Subcutaneous abdominal adipose tissue (tissue), 5 donors: ENCODE results near the gene LCN12.

Source experiments
- H3K27ac ChIP-seq: one replicate; pipeline ENCODE4 v1.7.0; 2013; ENCODE audit warnings: low read depth, mild to moderate bottlenecking, inconsistent platforms, low read length, moderate library complexity
- H3K27me3 ChIP-seq, 5 donors: one replicate each; pipeline ENCODE4 v1.7.0; 2013; ENCODE audit warnings: low read length in 5 of 5, inconsistent platforms in 1 of 5; ENCODE audit not compliant: control insufficient read depth in 5 of 5, insufficient read depth in 4 of 5
- H3K36me3 ChIP-seq, 5 donors: one replicate each; pipeline ENCODE4 v1.7.0; 2013; ENCODE audit warnings: low read length in 5 of 5; ENCODE audit not compliant: control insufficient read depth in 5 of 5, insufficient read depth in 5 of 5
- H3K4me1 ChIP-seq, 5 donors: one replicate each; pipeline ENCODE4 v1.7.0; 2013; ENCODE audit warnings: low read length in 5 of 5, mild to moderate bottlenecking in 3 of 5, moderate library complexity in 1 of 5; ENCODE audit not compliant: control insufficient read depth in 5 of 5, insufficient read depth in 5 of 5
- H3K4me3 ChIP-seq, 5 donors: one replicate each; pipeline ENCODE4 v1.7.0; 2013; ENCODE audit warnings: low read length in 5 of 5, low read depth in 1 of 5
- H3K9ac ChIP-seq, 5 donors: one replicate each; pipeline ENCODE4 v1.7.0; 2013; ENCODE audit warnings: low read length in 5 of 5, mild to moderate bottlenecking in 4 of 5, moderate library complexity in 3 of 5
- H3K9me3 ChIP-seq, 5 donors: one replicate each; pipeline ENCODE4 v1.7.0; 2013; ENCODE audit warnings: low read length in 5 of 5; ENCODE audit not compliant: control insufficient read depth in 5 of 5
- donor health status: healthy.
- donor health status: healthy.
- donor health status: healthy.
- donor health status: healthy.
- donor health status: healthy.

LCN12 gene

GRCh38 chr9:136926154-136926704 is 25.8 kb upstream of the LCN12 start:
- H3K9ac ChIP-seq: no peak overlapping the region
- no peak overlapping the region for H3K27ac ChIP-seq
- peaks cover 0 to 36% (median 27%) of the 10 kb centered on the region in 5 donors for H3K36me3 ChIP-seq
- H3K4me3 ChIP-seq: no peak overlapping the region
- H3K4me1 ChIP-seq: peaks cover 5 to 47% (median 14%) of the 10 kb centered on the region in 5 donors
- H3K9me3 ChIP-seq: no peaks in the 10 kb centered on the region
- H3K27me3 ChIP-seq: no peaks in the 10 kb centered on the region

GRCh38 chr9:136926749-136927148 is 25.3 kb upstream of the LCN12 start:
- Histone ChIP-seq H3K4me3 (no peak overlapping the region), H3K9ac (no peak overlapping the region), H3K27me3 (no peaks in the 10 kb centered on the region), H3K4me1 (peaks cover 5 to 47% (median 12%) of the 10 kb centered on the region in 5 donors), H3K9me3 (no peaks in the 10 kb centered on the region), H3K36me3 (peaks cover 0 to 34% (median 27%) of the 10 kb centered on the region in 5 donors), H3K27ac (no peak overlapping the region)

- Histone ChIP-seq H3K27ac (no peak overlapping the region), H3K4me3 (no peak overlapping the region), H3K4me1 (peaks cover 5 to 47% (median 12%) of the 10 kb centered on the region in 5 donors)
Observed at GRCh38 chr9:136927343-136928271, 24.5 kb upstream of the LCN12 start.

GRCh38 chr9:136928591-136928990 is 23.5 kb upstream of the LCN12 start:
- Histone ChIP-seq H3K9ac (no peak overlapping the region), H3K9me3 (no peaks in the 10 kb centered on the region), H3K27ac (no peak overlapping the region), H3K4me1 (peaks cover 5 to 46% (median 12%) of the 10 kb centered on the region in 5 donors), H3K4me3 (no peak overlapping the region), H3K27me3 (no peaks in the 10 kb centered on the region), H3K36me3 (peaks cover 0 to 31% (median 23%) of the 10 kb centered on the region in 5 donors)

More at GRCh38 chr9:136927343-136928271, 24.5 kb upstream of the LCN12 start:
- Histone ChIP-seq H3K36me3 (peaks cover 0 to 32% (median 25%) of the 10 kb centered on the region in 5 donors), H3K27me3 (no peaks in the 10 kb centered on the region), H3K9me3 (no peaks in the 10 kb centered on the region), H3K9ac (no peak overlapping the region)

- Histone ChIP-seq H3K4me3 (no peak overlapping the region), H3K4me1 (peaks cover 5 to 33% (median 9%) of the 10 kb centered on the region in 5 donors), H3K9me3 (no peaks in the 10 kb centered on the region), H3K36me3 (peaks cover 0 to 23% (median 17%) of the 10 kb centered on the region in 5 donors), H3K27me3 (no peaks in the 10 kb centered on the region), H3K27ac (no peak overlapping the region), H3K9ac (no peak overlapping the region)
Observed at GRCh38 chr9:136930014-136930413, 22.1 kb upstream of the LCN12 start.

- Histone ChIP-seq H3K36me3 (peaks cover 0 to 10% (median 6%) of the 10 kb centered on the region in 5 donors), H3K27ac (no peak overlapping the region), H3K9ac (no peak overlapping the region), H3K4me1 (peaks cover 3 to 18% (median 5%) of the 10 kb centered on the region in 5 donors), H3K4me3 (no peak overlapping the region), H3K27me3 (no peaks in the 10 kb centered on the region), H3K9me3 (no peaks in the 10 kb centered on the region)
Observed at GRCh38 chr9:136931611-136932130, 20.4 kb upstream of the LCN12 start.

GRCh38 chr9:136934277-136934676 is 17.8 kb upstream of the LCN12 start:
- H3K27me3 ChIP-seq: no peaks in the 10 kb centered on the region

GRCh38 chr9:136935651-136936050 is 16.4 kb upstream of the LCN12 start:
- Histone ChIP-seq H3K9ac (no peak overlapping the region), H3K27me3 (no peaks in the 10 kb centered on the region), H3K36me3 (peaks cover 0 to 21% (median 15%) of the 10 kb centered on the region in 5 donors), H3K27ac (no peak overlapping the region), H3K4me1 (peaks cover 3 to 37% (median 26%) of the 10 kb centered on the region in 5 donors), H3K9me3 (peaks cover 0 to 3% (median 0%) of the 10 kb centered on the region in 5 donors), H3K4me3 (no peak overlapping the region)

More at GRCh38 chr9:136934277-136934676, 17.8 kb upstream of the LCN12 start:
- H3K4me3 ChIP-seq: no peak overlapping the region
- peaks cover 0 to 3% (median 0%) of the 10 kb centered on the region in 5 donors for H3K9me3 ChIP-seq
- H3K9ac ChIP-seq: no peak overlapping the region
- peaks cover 0 to 8% (median 2%) of the 10 kb centered on the region in 5 donors for H3K36me3 ChIP-seq
- no peak overlapping the region for H3K27ac ChIP-seq
- H3K4me1 ChIP-seq: peaks cover 0 to 23% (median 13%) of the 10 kb centered on the region in 5 donors

DNA sequence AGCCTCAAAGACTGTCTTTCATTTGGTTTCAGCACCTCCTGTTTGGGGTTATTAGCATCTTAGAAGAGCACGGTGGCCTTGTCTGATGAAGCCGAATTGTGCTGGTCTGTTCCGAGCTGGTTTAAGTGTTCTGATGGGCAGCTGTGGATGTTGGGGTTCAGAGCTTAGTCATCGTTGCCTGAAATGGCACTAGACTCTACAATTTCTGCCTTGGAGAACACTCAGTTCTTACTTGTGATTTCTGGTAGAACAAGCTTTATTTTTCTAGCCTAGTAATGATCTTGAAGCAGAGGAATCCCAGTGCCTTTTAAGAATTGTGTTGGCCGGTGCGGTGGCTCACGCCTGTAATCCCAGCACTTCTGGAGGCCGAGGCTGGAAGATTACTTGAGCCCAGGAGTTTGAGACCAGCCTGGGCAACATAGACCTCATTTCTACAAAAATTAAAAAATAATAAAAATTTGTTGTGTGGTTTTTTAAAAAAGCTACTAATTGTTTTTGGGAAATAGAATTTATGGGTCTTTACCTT is 15.4 kb upstream of the LCN12 start:
- H3K9me3 ChIP-seq: peaks cover 0 to 3% (median 0%) of the 10 kb centered on the region in 5 donors
- H3K36me3 ChIP-seq: peaks cover 0 to 32% (median 26%) of the 10 kb centered on the region in 5 donors
- H3K9ac ChIP-seq: no peak overlapping the region
- H3K27me3 ChIP-seq: no peaks in the 10 kb centered on the region
- H3K4me3 ChIP-seq: no peak overlapping the region
- H3K4me1 ChIP-seq: peaks cover 3 to 46% (median 28%) of the 10 kb centered on the region in 5 donors
- no peak overlapping the region for H3K27ac ChIP-seq
